HL-60/S4 treated with retinoic acid at 250 ng/mL for 4 days and 3 days (cell line): ENCODE results near the gene SAMHD1.

Experiments
- in situ Hi-C: fragments of 300-500 bp; cut with MboI; formaldehyde crosslinking; loops from 2 replicates; pipeline ENCODE4 v1.7.0; 2022; ENCODE audit warnings: low sequenced_read_pairs

SAMHD1 gene

GRCh38 chr20:36875702-36876472, 75.6 kb downstream of the SAMHD1 start, which contains the start of gene TLDC2:
Gene TLDC2, plus strand, starts transcription at chr20:36876138. Its CDS starts 37 bp downstream, at chr20:36876175.
- in situ Hi-C loops = loop anchor here (25.0 kb wide), 1 partner anchor 664 kb away; no protein-coding TSS in a partner anchor

GRCh38 chr20:36875093-36875492, 76.4 kb downstream of the SAMHD1 start:
- in situ Hi-C loops = loop anchor here (25.0 kb wide), 1 partner anchor 663 kb away; no protein-coding TSS in a partner anchor

GRCh38 chr20:36873498-36874189, 77.9 kb downstream of the SAMHD1 start:
- in situ Hi-C loops = no loop called here

GRCh38 chr20:36872852-36873251, 78.7 kb downstream of the SAMHD1 start:
- in situ Hi-C loops = no loop called here

GRCh38 chr20:36871640-36872570, 79.6 kb downstream of the SAMHD1 start:
- in situ Hi-C loops = no loop called here

- in situ Hi-C loops = no loop called here
Observed at GRCh38 chr20:36866681-36867495, 84.6 kb downstream of the SAMHD1 start.

GRCh38 chr20:36866164-36866563, 85.3 kb downstream of the SAMHD1 start:
- in situ Hi-C loops = no loop called here

- in situ Hi-C loops = no loop called here
Observed at GRCh38 chr20:36865861-36866149, 85.7 kb downstream of the SAMHD1 start.

- in situ Hi-C loops = no loop called here
Observed at GRCh38 chr20:36865076-36865860, 86.2 kb downstream of the SAMHD1 start.

GRCh38 chr20:36862857-36863668, 88.4 kb downstream of the SAMHD1 start:
- in situ Hi-C loops = no loop called here

- in situ Hi-C loops = no loop called here
Observed at GRCh38 chr20:36861875-36862801, 89.4 kb downstream of the SAMHD1 start.

- in situ Hi-C loops = no loop called here
Observed at GRCh38 chr20:36861625-36861874, 90.0 kb downstream of the SAMHD1 start.

- in situ Hi-C loops = no loop called here
Observed at GRCh38 chr20:36860811-36861624, 90.5 kb downstream of the SAMHD1 start.

- in situ Hi-C loops = no loop called here
Observed at GRCh38 chr20:36860339-36860738, 91.2 kb downstream of the SAMHD1 start.

GRCh38 chr20:36859700-36860330, 91.7 kb downstream of the SAMHD1 start:
- in situ Hi-C loops = no loop called here

GRCh38 chr20:36859282-36859555, 92.3 kb downstream of the SAMHD1 start:
- in situ Hi-C loops = no loop called here
